H9 (cell line): ENCODE measurements around the gene SUPT3H. TPM values are rescaled to one million over a fixed set of nuclear protein-coding genes. Genes with fewer than 3 reads are reported as not detected.

ENCODE experiments used
- DNase-seq: peaks from one replicate; pipeline ENCODE4 v3.0.0-alpha.2; 2017
- H2AFZ ChIP-seq: one replicate; pipeline ENCODE4 v1.6.1; 2013; ENCODE audit warnings: mild to moderate bottlenecking, low read length, control low read depth, moderate library complexity
- H2AK5ac ChIP-seq: 2 replicates; pipeline ENCODE4 v1.6.1; 2013; ENCODE audit warnings: low read length, control low read depth, mixed read lengths; ENCODE audit not compliant: insufficient read length
- H2BK120ac ChIP-seq: one replicate; pipeline ENCODE4 v1.6.1; 2013; ENCODE audit warnings: low read depth, mild to moderate bottlenecking, low read length, control low read depth, inconsistent platforms; ENCODE audit not compliant: poor library complexity, severe bottlenecking
- H2BK12ac ChIP-seq: 2 replicates; pipeline ENCODE4 v1.6.1; 2013; ENCODE audit warnings: low read length, control low read depth, mixed read lengths, low read depth; ENCODE audit not compliant: insufficient read length
- H2BK15ac ChIP-seq: 2 replicates; pipeline ENCODE4 v1.6.1; 2013; ENCODE audit warnings: low read depth, low read length, control low read depth
- H2BK20ac ChIP-seq: one replicate; pipeline ENCODE4 v1.6.1; 2013; ENCODE audit warnings: low read depth, mild to moderate bottlenecking, low read length, control low read depth, inconsistent platforms; ENCODE audit not compliant: poor library complexity, severe bottlenecking
- H2BK5ac ChIP-seq: 2 replicates; pipeline ENCODE4 v1.6.1; 2013; ENCODE audit warnings: low read length, control low read depth, mixed read lengths; ENCODE audit not compliant: insufficient read length
- H3K14ac ChIP-seq: 2 replicates; pipeline ENCODE4 v1.6.1; 2013; ENCODE audit warnings: low read length, control low read depth; ENCODE audit not compliant: insufficient read depth
- H3K18ac ChIP-seq: 2 replicates; pipeline ENCODE4 v1.6.1; 2013; ENCODE audit warnings: low read depth, mild to moderate bottlenecking, mixed read lengths, low read length, control low read depth; ENCODE audit not compliant: insufficient read length
- H3K23ac ChIP-seq: 2 replicates; pipeline ENCODE4 v1.6.1; 2013; ENCODE audit warnings: low read length, control low read depth, mixed read lengths, low read depth; ENCODE audit not compliant: insufficient read length
- H3K23me2 ChIP-seq: 2 replicates; pipeline ENCODE4 v1.6.1; 2013; ENCODE audit warnings: low read depth, mild to moderate bottlenecking, mixed read lengths, low read length, control low read depth; ENCODE audit not compliant: insufficient read length, poor library complexity, severe bottlenecking
- H3K27ac ChIP-seq: 2 replicates; pipeline ENCODE4 v1.5.1; 2013; ENCODE audit warnings: low read length, control low read depth, mixed read lengths, low read depth; ENCODE audit not compliant: insufficient read length
- H3K27me3 ChIP-seq: 2 replicates; pipeline ENCODE4 v1.6.1; 2013; ENCODE audit warnings: low read length, control low read depth, inconsistent platforms; ENCODE audit not compliant: insufficient read depth
- H3K4ac ChIP-seq: 2 replicates; pipeline ENCODE4 v1.6.1; 2013; ENCODE audit warnings: low read depth, mild to moderate bottlenecking, control low read depth, inconsistent platforms, low read length, moderate library complexity
- H3K4me1 ChIP-seq: 2 replicates; pipeline ENCODE4 v1.6.1; 2013; ENCODE audit warnings: low read length, control low read depth, inconsistent platforms; ENCODE audit not compliant: insufficient read depth
- H3K4me2 ChIP-seq: 2 replicates; pipeline ENCODE4 v1.6.1; 2013; ENCODE audit warnings: low read length, control low read depth, mixed read lengths; ENCODE audit not compliant: insufficient read length, insufficient read depth
- H3K56ac ChIP-seq: 2 replicates; pipeline ENCODE4 v1.6.1; 2013; ENCODE audit warnings: low read depth, mild to moderate bottlenecking, mixed read lengths, low read length, control low read depth; ENCODE audit not compliant: insufficient read length
- H3K79me1 ChIP-seq: 2 replicates; pipeline ENCODE4 v1.6.1; 2013; ENCODE audit warnings: low read depth, mild to moderate bottlenecking, moderate library complexity, low read length, control low read depth, inconsistent platforms; ENCODE audit not compliant: insufficient read depth, poor library complexity, severe bottlenecking
- H3K79me2 ChIP-seq: 2 replicates; pipeline ENCODE4 v1.6.1; 2013; ENCODE audit warnings: low read length, control low read depth, inconsistent platforms; ENCODE audit not compliant: insufficient read depth
- H3K9ac ChIP-seq: 2 replicates; pipeline ENCODE4 v1.6.1; 2013; ENCODE audit warnings: low read length, control low read depth, mixed read lengths; ENCODE audit not compliant: insufficient read length; ENCODE audit errors: extremely low read depth
- H3K9me3 ChIP-seq: one replicate; pipeline ENCODE4 v1.6.1; 2013; ENCODE audit warnings: low read depth, low read length, inconsistent platforms; ENCODE audit not compliant: control insufficient read depth
- H3T11ph ChIP-seq: one replicate; pipeline ENCODE4 v1.6.1; 2013; ENCODE audit warnings: mild to moderate bottlenecking, low read length, control low read depth, inconsistent platforms
- H4K20me1 ChIP-seq: one replicate; pipeline ENCODE4 v1.6.1; 2013; ENCODE audit not compliant: control insufficient read depth, insufficient read length, insufficient read depth
- H4K5ac ChIP-seq: 2 replicates; pipeline ENCODE4 v1.6.1; 2013; ENCODE audit warnings: low read depth, mild to moderate bottlenecking, mixed read lengths, low read length, control low read depth; ENCODE audit not compliant: insufficient read length
- H4K8ac ChIP-seq: replicated peaks from 2 replicates; pipeline ENCODE4 v1.6.1; 2013; ENCODE audit warnings: low read length, control low read depth, mixed read lengths, low read depth; ENCODE audit not compliant: insufficient read length
- H4K91ac ChIP-seq: 2 replicates; pipeline ENCODE4 v1.6.1; 2013; ENCODE audit warnings: low read depth, mild to moderate bottlenecking, moderate library complexity, mixed read lengths, low read length, control low read depth; ENCODE audit not compliant: insufficient read length
- H3K27ac Mint-ChIP-seq, 3 experiments: 2 replicates in 2 of 3; 3 replicates in 1 of 3; pipeline ENCODE4 v1.8.0; 2020 to 2021; ENCODE audit warnings: mixed read lengths in 3 of 3, mild to moderate bottlenecking in 1 of 3, moderate library complexity in 1 of 3
- H3K27me3 Mint-ChIP-seq: 2 replicates; pipeline ENCODE4 v1.8.0; 2021; ENCODE audit warnings: low read depth, mild to moderate bottlenecking, moderate library complexity, mixed read lengths
- H3K36me3 Mint-ChIP-seq, 3 experiments: 2 replicates in 2 of 3; 3 replicates in 1 of 3; pipeline ENCODE4 v1.8.0; 2020 to 2021; ENCODE audit warnings: low read depth in 3 of 3, mixed read lengths in 3 of 3; ENCODE audit not compliant: insufficient read depth in 1 of 3
- H3K4me1 Mint-ChIP-seq, 2 experiments: 2 replicates each; pipeline ENCODE4 v1.8.0; 2020; ENCODE audit warnings: mixed read lengths in 2 of 2
- H3K4me3 Mint-ChIP-seq, 2 experiments: 2 replicates in 1 of 2; 3 replicates in 1 of 2; pipeline ENCODE4 v1.8.0; 2020 to 2021; ENCODE audit warnings: mild to moderate bottlenecking in 2 of 2, mixed read lengths in 2 of 2, moderate library complexity in 1 of 2
- H3K9me3 Mint-ChIP-seq, 2 experiments: 2 replicates in 1 of 2; 3 replicates in 1 of 2; pipeline ENCODE4 v1.8.0; 2020; ENCODE audit warnings: mild to moderate bottlenecking in 2 of 2, mixed read lengths in 2 of 2, moderate library complexity in 1 of 2
- CTCF ChIP-seq: fragments of 200-600 bp; sonication (generic); conservative IDR thresholded peaks from 3 replicates; pipeline ENCODE4 v1.8.0; 2021; ENCODE audit warnings: antibody characterized with exemption, mild to moderate bottlenecking
- WGBS: extraction: QIAGEN DNeasy Blood & Tissue Kit; methylation state at CpG from one replicate; pipeline ENCODE4 v1.1.7; 2013; ENCODE audit warnings: missing lambda C conversion rate, low lambda C conversion rate, mixed read lengths; ENCODE audit not compliant: insufficient read length; ENCODE audit errors: extremely low coverage; 5-methylcytosine and 5-hydroxymethylcytosine counted together
- total RNA-seq: library from RNA; stranded (reverse); gene quantifications from 2 replicates; pipeline ENCODE4 v1.2.1, GENCODE V29; 2021

Gene SUPT3H
- total RNA-seq, 1 experiment from 2014 or later: 22.5 TPM

GRCh38 chr6:44797746-44798145, 580.0 kb downstream of the SUPT3H start:
- TF ChIP-seq CTCF: no peak
- Histone ChIP-seq H3K14ac (no peak overlapping the region), H3K23me2 (no peaks in the 10 kb centered on the region), H2BK120ac (no peak overlapping the region), H4K5ac (no peak overlapping the region), H2BK5ac (no peak overlapping the region), H2BK20ac (no peak overlapping the region), H2AK5ac (no peak overlapping the region), H2BK15ac (no peak overlapping the region), H3K9ac (no peak overlapping the region), H3K56ac (no peak overlapping the region), H3K9me3 (no peaks in the 10 kb centered on the region), H3K27ac (no peak overlapping the region), H3K18ac (no peak overlapping the region), H2BK12ac (no peak overlapping the region), H3K27me3 (no peaks in the 10 kb centered on the region), H3T11ph (no peak overlapping the region), H4K91ac (no peak overlapping the region), H3K79me1 (no peaks in the 10 kb centered on the region), H3K4me2 (no peak overlapping the region), H4K20me1 (no peaks in the 10 kb centered on the region), H3K4me1 (no peaks in the 10 kb centered on the region), H2AFZ (no peak overlapping the region), H3K79me2 (no peaks in the 10 kb centered on the region), H3K23ac (no peak overlapping the region), H3K4ac (no peak overlapping the region), H4K8ac (no peak overlapping the region)
- no CpG with 5 or more reads among the region's 3 CpGs for WGBS
- no peak overlapping the region for H3K4me3 Mint-ChIP-seq
- no peak for DNase-seq
- H3K36me3 Mint-ChIP-seq: peaks cover 0 to 6% (median 0%) of the 10 kb centered on the region in 3 experiments; a peak in 4 of 7 replicates
- H3K27ac Mint-ChIP-seq: no peak overlapping the region; a peak in 1 of 7 replicates
- peaks cover 16 to 20% of the 10 kb centered on the region in 2 experiments for H3K4me1 Mint-ChIP-seq
- peaks cover 2 to 4% of the 10 kb centered on the region in 2 experiments; a peak in 2 of 5 replicates for H3K9me3 Mint-ChIP-seq
- H3K27me3 Mint-ChIP-seq: no peaks in the 10 kb centered on the region
